HepG2 (cell line): ENCODE data around the gene CDKN2C. TPM values are rescaled to one million over a fixed set of nuclear protein-coding genes. Genes with fewer than 3 reads are reported as not detected.

Experiments used
- ATAC-seq: fragments of 200-7000 bp; cut with Tn5 transposase; 3 replicates; pipeline ENCODE4 v1.9.1; 2020; ENCODE audit warnings: mild to moderate bottlenecking, moderate library complexity
- BruUV-seq: library from RNA; stranded (reverse); fragments of 400-500 nt; replicated peaks from 2 replicates; lab custom pipeline; 2021; lab: Mats Ljungman, UMichigan
- CTCF ChIA-PET: fragments of 300-600 bp; formaldehyde crosslinking; extraction: SDS; loops from one replicate; lab custom pipeline; 2021; ENCODE audit warnings: low total read pairs, inconsistent platforms, low intra/inter-chr PET ratio; lab: Yijun Ruan, JAX
- POLR2A ChIA-PET: fragments of 350-600 bp; sonication (Branson Sonifier 250); formaldehyde crosslinking; loops from one replicate; lab custom pipeline; 2020; ENCODE audit warnings: antibody characterized with exemption, inconsistent platforms; lab: Yijun Ruan, JAX
- DNase-seq: peaks from one replicate; pipeline ENCODE4 v3.0.0-alpha.2; 2015; ENCODE audit warnings: low spot score
- FAIRE-seq: peaks from 3 replicates; lab custom pipeline; 2011; peaks lifted over from hg19 to GRCh38; lab: Jason Lieb, UNC
- H2AFZ ChIP-seq: one replicate; pipeline ENCODE4 v1.6.1; 2011; ENCODE audit warnings: low read length, inconsistent platforms
- H3K27ac ChIP-seq: fragments of 300-600 bp; 3 replicates; pipeline ENCODE4 v1.8.0; 2011; ENCODE audit warnings: mixed run types, mild to moderate bottlenecking, mixed read lengths, low read length, inconsistent platforms; ENCODE audit not compliant: insufficient read depth; ENCODE audit errors: extremely low read length
- H3K27me3 ChIP-seq, 2 experiments: fragments of 200-600 bp in 1 of 2; 2 replicates in 1 of 2; 3 replicates in 1 of 2; pipeline versions ENCODE4 v1.6.0 to v1.8.0; 2011; ENCODE audit warnings: low read length in 2 of 2, mild to moderate bottlenecking in 2 of 2, moderate library complexity in 2 of 2, inconsistent platforms in 1 of 2; ENCODE audit not compliant: insufficient read depth in 2 of 2, control insufficient read depth in 1 of 2
- H3K36me3 ChIP-seq, 2 experiments: fragments of 200-600 bp in 1 of 2; replicated peaks in 1 of 2; 2 replicates in 1 of 2; 3 replicates in 1 of 2; pipeline versions ENCODE4 v1.5.1 to v1.8.0; 2011; ENCODE audit warnings: low read length in 2 of 2, inconsistent platforms in 1 of 2; ENCODE audit not compliant: insufficient read depth in 2 of 2, control insufficient read depth in 1 of 2
- H3K4me1 ChIP-seq: 2 replicates; pipeline ENCODE4 v1.5.1; 2012; ENCODE audit warnings: low read length, inconsistent platforms; ENCODE audit not compliant: insufficient read depth
- H3K4me2 ChIP-seq: 2 replicates; pipeline ENCODE4 v1.6.0; 2011; ENCODE audit warnings: low read depth, low read length, inconsistent platforms
- H3K4me3 ChIP-seq, 3 experiments: fragments of 200-600 bp in 1 of 3; sonication (generic), shearing (Covaris generic) in 1 of 3; replicated peaks in 1 of 3; 2 replicates each; pipeline ENCODE4 v1.5.1; 2011 to 2016; ENCODE audit warnings: low read length in 3 of 3, inconsistent platforms in 2 of 3, low read depth in 2 of 3, mild to moderate bottlenecking in 2 of 3, control low read depth in 1 of 3, mixed read lengths in 1 of 3; ENCODE audit not compliant: insufficient read depth in 1 of 3
- H3K79me2 ChIP-seq: one replicate; pipeline ENCODE4 v1.6.1; 2011; ENCODE audit warnings: low read length, inconsistent platforms; ENCODE audit not compliant: insufficient read depth
- H3K9ac ChIP-seq: 2 replicates; pipeline ENCODE4 v1.6.0; 2011; ENCODE audit warnings: mild to moderate bottlenecking, low read depth, low read length, inconsistent platforms; ENCODE audit not compliant: insufficient read depth
- H3K9me3 ChIP-seq: 2 replicates; pipeline ENCODE4 v1.5.1; 2012; ENCODE audit warnings: mild to moderate bottlenecking, low read length
- H4K20me1 ChIP-seq: 2 replicates; pipeline ENCODE4 v1.6.0; 2011; ENCODE audit warnings: inconsistent platforms, mild to moderate bottlenecking, low read length, moderate library complexity; ENCODE audit not compliant: insufficient read depth
- ARNTL ChIP-seq: sonication (generic); formaldehyde crosslinking; IDR thresholded peaks from 2 replicates; pipeline ENCODE4 v1.4.0; 2020; ENCODE audit warnings: mild to moderate bottlenecking, missing genetic modification reagents
- ATM ChIP-seq: fragments of 450-650 bp; IDR thresholded peaks from 2 replicates; pipeline ENCODE4 v1.7.1; 2017; ENCODE audit warnings: mild to moderate bottlenecking, borderline replicate concordance
- ATRX ChIP-seq: sonication (generic); formaldehyde crosslinking; IDR thresholded peaks from 2 replicates; pipeline ENCODE4 v1.4.0; 2020; ENCODE audit warnings: missing genetic modification reagents, borderline replicate concordance
- ETS1 ChIP-seq: sonication (generic); formaldehyde crosslinking; IDR thresholded peaks from 2 replicates; pipeline ENCODE4 v1.4.0; 2020; ENCODE audit warnings: missing genetic modification reagents
- GFI1 ChIP-seq: sonication (generic); formaldehyde crosslinking; IDR thresholded peaks from 2 replicates; pipeline ENCODE4 v1.5.0; 2020; ENCODE audit warnings: missing genetic modification reagents, mild to moderate bottlenecking, borderline replicate concordance
- KLF13 ChIP-seq: sonication (generic); formaldehyde crosslinking; IDR thresholded peaks from 2 replicates; pipeline ENCODE4 v1.4.0; 2020; ENCODE audit warnings: mild to moderate bottlenecking, missing genetic modification reagents
- ZFP82 ChIP-seq: sonication (generic); formaldehyde crosslinking; IDR thresholded peaks from 2 replicates; pipeline ENCODE4 v1.5.1; 2020; ENCODE audit warnings: mild to moderate bottlenecking, missing genetic modification reagents, borderline replicate concordance
- ZNF121 ChIP-seq: sonication (generic); formaldehyde crosslinking; IDR thresholded peaks from 2 replicates; pipeline ENCODE4 v1.5.0; 2020; ENCODE audit warnings: mild to moderate bottlenecking, missing genetic modification reagents
- ZNF562 ChIP-seq: sonication (generic); formaldehyde crosslinking; IDR thresholded peaks from 2 replicates; pipeline ENCODE4 v1.8.0; 2022; ENCODE audit warnings: missing genetic modification reagents, borderline replicate concordance
- ZNF780A ChIP-seq: sonication (generic); formaldehyde crosslinking; IDR thresholded peaks from 2 replicates; pipeline ENCODE4 v1.8.0; 2022; ENCODE audit warnings: mild to moderate bottlenecking, missing genetic modification reagents, moderate library complexity
- WGBS: methylation state at CpG from one replicate; pipeline ENCODE4 v1.1.6; 2017; ENCODE audit warnings: low lambda C conversion rate; 5-methylcytosine and 5-hydroxymethylcytosine counted together
- in situ Hi-C: cut with HindIII; loops from 2 replicates; pipeline ENCODE4 v1.10.0; 2017; ENCODE audit warnings: low pct_unique_long_range_greater_than_20kb; ENCODE audit not compliant: extremely low pct_ligation_motif_present
- intact Hi-C: fragments of 100-400 bp; cut with micrococcal nuclease; formaldehyde crosslinking; loops from one replicate; pipeline ENCODE4 v1.10.0; 2022; ENCODE audit not compliant: unreplicated experiment
- polyA plus RNA-seq, 8 experiments: library from polyadenylated mRNA; depleted of rRNA in 3 of 8; stranded (reverse) in 7 of 8; unstranded in 1 of 8; fragments of >200 nt; fragmentation: Illumina TruSeq in 4 of 8; extraction: Trizol in 4 of 8; gene quantifications; 2 replicates each; pipeline versions ENCODE4 v1.2.1 to v1.2.3, GENCODE V29; 2011 to 2016; ENCODE audit warnings: low read depth in 4 of 8, missing spikeins in 1 of 8, mixed read lengths in 1 of 8; ENCODE audit not compliant: insufficient read depth in 1 of 8
- total RNA-seq, 5 experiments: library from RNA; depleted of rRNA; stranded (reverse); fragments of >200 nt; fragmentation: Illumina TruSeq; extraction: Trizol; gene quantifications; 2 replicates each; pipeline ENCODE4 v1.2.3, GENCODE V29; 2016; ENCODE audit warnings: low read depth in 1 of 5
- TF ChIP-seq, protein P1 (sequence below): IDR thresholded peaks from 2 replicates; pipeline ENCODE4 v1.6.1; 2018; ENCODE audit warnings: missing genetic modification reagents, mild to moderate bottlenecking, missing compliant biosample characterization
- TF ChIP-seq, protein P2 (sequence below): sonication (generic); formaldehyde crosslinking; conservative IDR thresholded peaks from 2 replicates; pipeline ENCODE4 v1.8.0; 2022; ENCODE audit warnings: mild to moderate bottlenecking, moderate library complexity, missing genetic modification reagents
- TF ChIP-seq, protein P3 (sequence below), 2 experiments: sonication (generic) in 1 of 2; formaldehyde crosslinking in 1 of 2; IDR thresholded peaks; 2 replicates each; pipeline versions ENCODE4 v1.6.1 to v1.9.0; 2014 to 2022; ENCODE audit warnings: antibody characterized with exemption in 1 of 2, borderline replicate concordance in 1 of 2, inconsistent platforms in 1 of 2, low read depth in 1 of 2, missing genetic modification reagents in 1 of 2

The CDKN2C gene
- total and polyA plus RNA-seq, 2 of the 13 experiments (the other 11 are each of a cell fraction or from before 2014, with no cell fraction given) = 7.8 to 13.7 TPM

GRCh38 chr1:50986653-50987052, 16.6 kb downstream of the CDKN2C start (continued):
- TF ChIP-seq ARNTL (CRISPR knock-in tag) (no peak), KLF13 (CRISPR knock-in tag) (no peak), ZNF780A (CRISPR knock-in tag) (no peak)

DNA sequence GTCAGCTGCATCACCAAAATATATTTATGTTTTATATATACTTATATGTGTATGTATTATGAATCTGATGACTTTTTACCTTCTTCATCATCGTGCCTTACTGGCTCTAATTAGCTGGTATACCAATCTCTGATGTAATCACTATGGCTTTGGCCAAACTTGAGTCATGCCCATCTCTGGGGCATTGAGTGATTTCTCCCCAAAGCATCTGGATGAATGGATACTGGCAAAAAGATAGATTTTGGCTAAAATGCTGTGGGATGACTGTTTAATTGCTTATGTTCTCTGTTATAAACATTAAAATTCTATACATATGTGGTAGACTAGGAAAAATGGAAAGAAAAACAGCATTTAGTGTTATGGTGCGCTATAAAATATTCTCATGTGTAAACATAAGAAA, 19.6 kb downstream of the CDKN2C start:
- no peak overlapping the region for H3K4me2 ChIP-seq
- H3K27ac ChIP-seq = no peak overlapping the region
- FAIRE-seq = no peak
- H3K36me3 ChIP-seq = no peaks in the 10 kb centered on the region
- no peaks in the 10 kb centered on the region for H3K27me3 ChIP-seq
- no peak overlapping the region for H3K9ac ChIP-seq
- H3K4me1 ChIP-seq = peaks cover 9% of the 10 kb centered on the region; the same call in 1 of the 2 replicates
- ChIA-PET POLR2A (no interaction called here), CTCF (no interaction called here)
- no peaks in the 10 kb centered on the region for H3K79me2 ChIP-seq
- no peaks in the 10 kb centered on the region for H3K9me3 ChIP-seq
- intact Hi-C loops = no loop called here
- ATAC-seq = no peak
- no peak for DNase-seq
- in situ Hi-C loops = no loop called here
- H4K20me1 ChIP-seq = no peaks in the 10 kb centered on the region
- H2AFZ ChIP-seq = no peak overlapping the region
- no TSS peak for BruUV-seq
- H3K4me3 ChIP-seq = no peak overlapping the region
- 95% methylated on average over 2 of the region's 2 CpGs for WGBS
- TF ChIP-seq ZNF562 (CRISPR knock-in tag) (no peak), ETS1 (CRISPR knock-in tag) (no peak), ZNF121 (CRISPR knock-in tag) (no peak), ATRX (CRISPR knock-in tag) (no peak), ZFP82 (CRISPR knock-in tag) (no peak), ATM (no peak), GFI1 (CRISPR knock-in tag) (no peak)
- TF ChIP-seq, protein P1, sequence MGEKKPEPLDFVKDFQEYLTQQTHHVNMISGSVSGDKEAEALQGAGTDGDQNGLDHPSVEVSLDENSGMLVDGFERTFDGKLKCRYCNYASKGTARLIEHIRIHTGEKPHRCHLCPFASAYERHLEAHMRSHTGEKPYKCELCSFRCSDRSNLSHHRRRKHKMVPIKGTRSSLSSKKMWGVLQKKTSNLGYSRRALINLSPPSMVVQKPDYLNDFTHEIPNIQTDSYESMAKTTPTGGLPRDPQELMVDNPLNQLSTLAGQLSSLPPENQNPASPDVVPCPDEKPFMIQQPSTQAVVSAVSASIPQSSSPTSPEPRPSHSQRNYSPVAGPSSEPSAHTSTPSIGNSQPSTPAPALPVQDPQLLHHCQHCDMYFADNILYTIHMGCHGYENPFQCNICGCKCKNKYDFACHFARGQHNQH (CRISPR knock-in tag) = no peak
- TF ChIP-seq, protein P2, sequence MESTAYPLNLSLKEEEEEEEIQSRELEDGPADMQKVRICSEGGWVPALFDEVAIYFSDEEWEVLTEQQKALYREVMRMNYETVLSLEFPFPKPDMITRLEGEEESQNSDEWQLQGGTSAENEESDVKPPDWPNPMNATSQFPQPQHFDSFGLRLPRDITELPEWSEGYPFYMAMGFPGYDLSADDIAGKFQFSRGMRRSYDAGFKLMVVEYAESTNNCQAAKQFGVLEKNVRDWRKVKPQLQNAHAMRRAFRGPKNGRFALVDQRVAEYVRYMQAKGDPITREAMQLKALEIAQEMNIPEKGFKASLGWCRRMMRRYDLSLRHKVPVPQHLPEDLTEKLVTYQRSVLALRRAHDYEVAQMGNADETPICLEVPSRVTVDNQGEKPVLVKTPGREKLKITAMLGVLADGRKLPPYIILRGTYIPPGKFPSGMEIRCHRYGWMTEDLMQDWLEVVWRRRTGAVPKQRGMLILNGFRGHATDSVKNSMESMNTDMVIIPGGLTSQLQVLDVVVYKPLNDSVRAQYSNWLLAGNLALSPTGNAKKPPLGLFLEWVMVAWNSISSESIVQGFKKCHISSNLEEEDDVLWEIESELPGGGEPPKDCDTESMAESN (CRISPR knock-in tag) = no peak
- TF ChIP-seq, protein P3, sequence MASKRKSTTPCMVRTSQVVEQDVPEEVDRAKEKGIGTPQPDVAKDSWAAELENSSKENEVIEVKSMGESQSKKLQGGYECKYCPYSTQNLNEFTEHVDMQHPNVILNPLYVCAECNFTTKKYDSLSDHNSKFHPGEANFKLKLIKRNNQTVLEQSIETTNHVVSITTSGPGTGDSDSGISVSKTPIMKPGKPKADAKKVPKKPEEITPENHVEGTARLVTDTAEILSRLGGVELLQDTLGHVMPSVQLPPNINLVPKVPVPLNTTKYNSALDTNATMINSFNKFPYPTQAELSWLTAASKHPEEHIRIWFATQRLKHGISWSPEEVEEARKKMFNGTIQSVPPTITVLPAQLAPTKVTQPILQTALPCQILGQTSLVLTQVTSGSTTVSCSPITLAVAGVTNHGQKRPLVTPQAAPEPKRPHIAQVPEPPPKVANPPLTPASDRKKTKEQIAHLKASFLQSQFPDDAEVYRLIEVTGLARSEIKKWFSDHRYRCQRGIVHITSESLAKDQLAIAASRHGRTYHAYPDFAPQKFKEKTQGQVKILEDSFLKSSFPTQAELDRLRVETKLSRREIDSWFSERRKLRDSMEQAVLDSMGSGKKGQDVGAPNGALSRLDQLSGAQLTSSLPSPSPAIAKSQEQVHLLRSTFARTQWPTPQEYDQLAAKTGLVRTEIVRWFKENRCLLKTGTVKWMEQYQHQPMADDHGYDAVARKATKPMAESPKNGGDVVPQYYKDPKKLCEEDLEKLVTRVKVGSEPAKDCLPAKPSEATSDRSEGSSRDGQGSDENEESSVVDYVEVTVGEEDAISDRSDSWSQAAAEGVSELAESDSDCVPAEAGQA (IDR thresholded peaks at IDR 0.05; ENCODE audit: low read depth) = no peak
- TF ChIP-seq, protein P3 (CRISPR knock-in tag; IDR thresholded peaks at IDR 0.05; ENCODE audit: borderline replicate concordance) = no peak
